Prostate gland (tissue), 2 donors: Measurements from ENCODE around the gene DDN. TPM values are rescaled to one million over a fixed set of nuclear protein-coding genes. Genes with fewer than 3 reads are reported as not detected.

Source experiments
- DNase-seq: peaks from one replicate; pipeline ENCODE4 v3.0.0-alpha.2; 2019; ENCODE audit warnings: low spot score
- H3K27ac ChIP-seq, 2 donors: fragments of 200-600 bp; sonication (generic); 2 replicates each; pipeline ENCODE4 v1.5.1; 2017 to 2019
- H3K27me3 ChIP-seq: fragments of 200-600 bp; sonication (generic); replicated peaks from 2 replicates; pipeline ENCODE4 v1.5.1; 2019; ENCODE audit not compliant: insufficient read depth
- H3K36me3 ChIP-seq, 2 donors: fragments of 200-600 bp; sonication (generic); 1 replicate in 1 of 2; 2 replicates in 1 of 2; pipeline versions ENCODE4 v1.5.1 to v1.8.1; 2017 to 2019
- H3K4me1 ChIP-seq: fragments of 200-600 bp; sonication (generic); replicated peaks from 2 replicates; pipeline ENCODE4 v1.5.1; 2019
- H3K4me3 ChIP-seq, 2 donors: fragments of 200-600 bp; sonication (generic); 2 replicates each; pipeline ENCODE4 v1.5.1; 2017 to 2019
- H3K9me3 ChIP-seq: fragments of 200-600 bp; sonication (generic); 2 replicates; pipeline ENCODE4 v1.5.1; 2017
- POLR2A ChIP-seq: fragments of 450-650 bp; IDR thresholded peaks from one replicate; pipeline ENCODE4 v1.6.1; 2016; ENCODE audit warnings: antibody characterized with exemption, mild to moderate bottlenecking
- POLR2AphosphoS5 ChIP-seq: sonication (generic); formaldehyde crosslinking; IDR thresholded peaks from one replicate; pipeline ENCODE4 v1.6.1; 2017; ENCODE audit warnings: antibody characterized with exemption
- WGBS: methylation state at CpG from one replicate; pipeline ENCODE4 v1.1.5; 2018; 5-methylcytosine and 5-hydroxymethylcytosine counted together
- intact Hi-C: fragments of 100-400 bp; cut with DNase I; formaldehyde crosslinking; loops from one replicate; pipeline ENCODE4 v1.14.2; 2022
- total RNA-seq, 2 donors: library from RNA; depleted of rRNA; stranded (reverse); fragments of >200 nt; gene quantifications; one replicate each; pipeline ENCODE4 v1.1.0, GENCODE V29; 2016
- TF ChIP-seq, protein P1 (sequence below), 4 experiments: fragments of 200-600 bp in 2 of 4; fragments of 450-650 bp in 2 of 4; sonication (generic) in 2 of 4; IDR thresholded peaks; 1 replicate in 3 of 4; 2 replicates in 1 of 4; pipeline ENCODE4 v1.5.1; 2016 to 2019; ENCODE audit warnings: antibody characterized with exemption in 4 of 4, mild to moderate bottlenecking in 2 of 4, moderate library complexity in 2 of 4

Gene DDN
- total RNA-seq, 2 donors from 2014 or later, result 1.0 TPM; not detected in 1

DNA sequence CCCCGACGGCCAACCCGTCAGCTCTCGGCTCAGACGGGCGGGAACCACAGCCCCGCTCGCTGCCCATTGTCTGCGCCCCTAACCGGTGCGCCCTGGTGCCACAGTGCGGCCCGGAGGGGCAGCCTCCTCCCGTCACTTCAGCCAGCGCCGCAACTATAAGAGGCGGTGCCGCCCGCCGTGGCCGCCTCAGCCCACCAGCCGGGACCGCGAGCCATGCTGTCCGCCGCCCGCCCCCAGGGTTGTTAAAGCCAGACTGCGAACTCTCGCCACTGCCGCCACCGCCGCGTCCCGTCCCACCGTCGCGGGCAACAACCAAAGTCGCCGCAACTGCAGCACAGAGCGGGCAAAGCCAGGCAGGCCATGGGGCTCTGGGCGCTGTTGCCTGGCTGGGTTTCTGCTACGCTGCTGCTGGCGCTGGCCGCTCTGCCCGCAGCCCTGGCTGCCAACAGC, 20.9 kb downstream of the DDN start, which contains the start of gene WNT1:
TSS of gene WNT1 (plus strand) at position 32 of the 450 bp plus-strand sequence. CDS start at position 361, 329 bp downstream.
- Histone ChIP-seq H3K9me3 (no peaks in the 10 kb centered on the region), H3K4me3 (peak within 1 kb of the TSS; percentile 6 to 9), H3K27me3 (peaks cover 29% of the 10 kb centered on the region), H3K27ac (no peak within 1 kb of the TSS), H3K4me1 (peaks cover 12% of the 10 kb centered on the region), H3K36me3 (no peaks in the 10 kb centered on the region)
- 0% methylated on average over 15 of the region's 45 CpGs for WGBS
- intact Hi-C loops, result no loop called here
- TF ChIP-seq, protein P1, sequence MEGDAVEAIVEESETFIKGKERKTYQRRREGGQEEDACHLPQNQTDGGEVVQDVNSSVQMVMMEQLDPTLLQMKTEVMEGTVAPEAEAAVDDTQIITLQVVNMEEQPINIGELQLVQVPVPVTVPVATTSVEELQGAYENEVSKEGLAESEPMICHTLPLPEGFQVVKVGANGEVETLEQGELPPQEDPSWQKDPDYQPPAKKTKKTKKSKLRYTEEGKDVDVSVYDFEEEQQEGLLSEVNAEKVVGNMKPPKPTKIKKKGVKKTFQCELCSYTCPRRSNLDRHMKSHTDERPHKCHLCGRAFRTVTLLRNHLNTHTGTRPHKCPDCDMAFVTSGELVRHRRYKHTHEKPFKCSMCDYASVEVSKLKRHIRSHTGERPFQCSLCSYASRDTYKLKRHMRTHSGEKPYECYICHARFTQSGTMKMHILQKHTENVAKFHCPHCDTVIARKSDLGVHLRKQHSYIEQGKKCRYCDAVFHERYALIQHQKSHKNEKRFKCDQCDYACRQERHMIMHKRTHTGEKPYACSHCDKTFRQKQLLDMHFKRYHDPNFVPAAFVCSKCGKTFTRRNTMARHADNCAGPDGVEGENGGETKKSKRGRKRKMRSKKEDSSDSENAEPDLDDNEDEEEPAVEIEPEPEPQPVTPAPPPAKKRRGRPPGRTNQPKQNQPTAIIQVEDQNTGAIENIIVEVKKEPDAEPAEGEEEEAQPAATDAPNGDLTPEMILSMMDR (IDR thresholded peaks at IDR 0.05), result no peak
- TF ChIP-seq POLR2AphosphoS5 (no peak), POLR2A (no peak)
- no peak for DNase-seq

DNA sequence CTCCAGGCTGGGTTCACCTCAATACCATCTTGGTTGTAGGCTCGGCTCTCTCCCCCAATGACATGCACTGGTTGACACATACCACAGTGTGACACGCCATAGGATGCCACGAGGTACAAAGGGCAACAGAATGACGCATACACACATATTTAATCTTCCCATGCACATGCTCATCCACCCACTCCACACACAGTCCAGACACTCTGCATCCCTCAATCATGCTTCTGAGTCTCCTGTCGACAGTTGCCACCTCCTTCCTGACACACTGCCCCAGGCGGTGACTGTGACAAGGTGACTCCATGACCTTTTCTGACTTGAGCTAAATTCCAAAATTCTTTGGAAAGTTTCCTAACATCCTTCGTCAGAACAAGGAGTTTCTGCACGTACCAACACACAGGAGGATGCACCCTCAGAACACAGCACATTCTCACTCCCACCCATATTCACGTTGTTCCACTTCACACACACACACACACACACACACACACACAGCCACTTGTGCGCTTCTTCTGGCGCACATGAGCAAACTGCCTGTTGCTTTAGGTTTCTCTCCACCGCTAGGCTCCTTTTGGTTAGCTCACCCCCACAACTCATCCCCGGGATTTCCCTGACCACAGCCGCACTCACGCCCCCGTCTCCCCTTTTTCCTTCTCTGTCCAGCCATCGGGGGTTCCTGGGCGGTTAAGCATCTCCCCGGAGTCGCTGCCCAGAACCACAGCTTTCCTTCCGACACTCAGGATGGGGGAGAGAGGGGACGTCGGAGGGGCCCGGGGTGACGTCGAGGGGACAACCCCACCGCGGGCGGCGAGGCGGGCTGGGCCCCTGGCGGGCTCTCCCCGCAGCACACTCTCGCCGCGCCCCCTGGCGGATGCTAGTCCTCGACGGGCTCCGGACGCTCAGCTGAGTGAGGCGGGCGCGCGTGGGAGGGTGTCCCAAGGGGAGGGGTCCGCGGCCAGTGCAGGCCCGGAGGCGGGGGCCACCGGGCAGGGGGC, 21.6 kb downstream of the DDN start:
- DNase-seq, result no peak

DNA sequence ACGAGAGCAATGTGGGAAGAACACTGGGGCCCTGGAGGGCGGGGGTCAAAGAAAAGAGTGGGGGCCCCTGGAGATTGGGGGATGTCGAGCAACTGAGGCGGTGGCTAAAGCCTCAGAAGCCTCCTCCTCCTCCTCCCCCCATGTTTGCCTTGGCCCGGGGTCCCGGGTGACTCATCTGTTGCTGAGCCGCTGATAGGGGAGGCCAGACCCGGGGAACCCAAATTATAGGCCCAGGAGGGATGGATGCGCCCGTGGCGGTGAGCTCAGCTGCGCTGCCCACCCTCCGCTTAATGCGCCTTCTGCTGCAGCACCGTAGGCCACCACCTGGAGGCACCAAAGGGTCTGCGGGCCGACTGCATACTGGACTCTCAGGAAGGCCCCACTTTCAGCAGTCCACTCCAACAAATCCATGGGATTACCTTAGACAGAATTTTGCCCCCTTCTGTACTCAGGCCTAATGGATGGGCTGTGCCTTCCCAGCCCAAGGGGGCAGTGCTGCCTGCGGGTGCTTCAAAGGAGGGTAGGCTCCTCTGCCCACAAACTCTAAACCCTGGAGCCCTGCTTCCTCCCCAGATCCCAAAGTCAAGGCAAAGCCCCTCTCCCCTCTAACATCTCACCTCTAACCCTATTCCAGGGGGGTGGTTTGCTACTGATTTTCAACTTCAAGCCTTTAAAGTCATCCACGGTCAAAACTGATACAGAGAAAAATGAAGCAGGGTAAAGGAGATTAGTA, 25.1 kb downstream of the DDN start:
- Histone ChIP-seq H3K36me3 (no peaks in the 10 kb centered on the region), H3K9me3 (no peaks in the 10 kb centered on the region), H3K27ac (no peak overlapping the region), H3K4me3 (no peak overlapping the region), H3K27me3 (peaks cover 31% of the 10 kb centered on the region), H3K4me1 (peaks cover 6% of the 10 kb centered on the region)
- intact Hi-C loops, result no loop called here
- no peak for DNase-seq
- WGBS, result 22% methylated on average over 19 of the region's 19 CpGs
- TF ChIP-seq, protein P1 (IDR thresholded peaks at IDR 0.05), result peak in 2 of 4 experiments; percentile 18 to 30
- TF ChIP-seq POLR2AphosphoS5, result no peak

More for the DNA sequence above, 21.6 kb downstream of the DDN start:
- Histone ChIP-seq H3K27ac (no peak overlapping the region), H3K9me3 (no peaks in the 10 kb centered on the region), H3K4me3 (peak overlapping the region in 1 of 2 donors; percentile 6), H3K36me3 (no peaks in the 10 kb centered on the region), H3K27me3 (peaks cover 35% of the 10 kb centered on the region), H3K4me1 (peaks cover 12% of the 10 kb centered on the region)
- WGBS, result 14% methylated on average over 40 of the region's 50 CpGs
- intact Hi-C loops, result no loop called here
- TF ChIP-seq, protein P1 (IDR thresholded peaks at IDR 0.05), result peak; percentile 49 to 72 (median 58)
- TF ChIP-seq POLR2AphosphoS5, result no peak
- no peak for TF ChIP-seq POLR2A

DNA sequence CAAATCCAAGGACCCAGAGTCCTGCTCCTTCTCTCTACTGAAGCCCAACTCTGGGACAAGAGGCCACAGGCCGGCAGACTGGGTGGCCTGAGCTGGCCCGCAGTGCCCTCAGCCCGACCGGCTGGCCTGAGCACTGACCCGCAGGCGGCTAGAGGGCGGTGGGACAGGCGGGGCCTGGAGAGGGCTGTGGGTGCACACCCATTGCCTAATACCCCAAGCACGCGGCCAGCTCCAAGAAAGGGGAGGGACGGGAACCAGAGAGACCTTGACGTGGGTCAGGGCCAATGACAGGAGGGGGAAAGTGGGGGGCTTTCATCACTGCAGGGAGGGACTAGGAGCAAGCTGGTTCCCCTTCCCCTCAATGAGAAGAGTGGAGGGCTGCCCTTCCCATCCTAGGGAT, 25.6 kb downstream of the DDN start:
- DNase-seq, result no peak
- WGBS, result 55% methylated on average over 12 of the region's 12 CpGs
- intact Hi-C loops, result no loop called here
- Histone ChIP-seq H3K4me1 (peaks cover 1% of the 10 kb centered on the region), H3K4me3 (no peak overlapping the region), H3K27me3 (peaks cover 30% of the 10 kb centered on the region), H3K36me3 (no peaks in the 10 kb centered on the region), H3K9me3 (no peaks in the 10 kb centered on the region), H3K27ac (no peak overlapping the region)
- TF ChIP-seq POLR2A (no peak), POLR2AphosphoS5 (no peak)
- TF ChIP-seq, protein P1 (IDR thresholded peaks at IDR 0.05), result no peak
